GM19438 (cell line): ENCODE results near the gene ABCB9.

ENCODE experiments used
- ATAC-seq: cut with Tn5 transposase; IDR thresholded peaks from one replicate; pipeline ENCODE4 v1.9.1; 2021; ENCODE audit warnings: low read depth; ENCODE audit not compliant: unreplicated experiment

Gene ABCB9

DNA sequence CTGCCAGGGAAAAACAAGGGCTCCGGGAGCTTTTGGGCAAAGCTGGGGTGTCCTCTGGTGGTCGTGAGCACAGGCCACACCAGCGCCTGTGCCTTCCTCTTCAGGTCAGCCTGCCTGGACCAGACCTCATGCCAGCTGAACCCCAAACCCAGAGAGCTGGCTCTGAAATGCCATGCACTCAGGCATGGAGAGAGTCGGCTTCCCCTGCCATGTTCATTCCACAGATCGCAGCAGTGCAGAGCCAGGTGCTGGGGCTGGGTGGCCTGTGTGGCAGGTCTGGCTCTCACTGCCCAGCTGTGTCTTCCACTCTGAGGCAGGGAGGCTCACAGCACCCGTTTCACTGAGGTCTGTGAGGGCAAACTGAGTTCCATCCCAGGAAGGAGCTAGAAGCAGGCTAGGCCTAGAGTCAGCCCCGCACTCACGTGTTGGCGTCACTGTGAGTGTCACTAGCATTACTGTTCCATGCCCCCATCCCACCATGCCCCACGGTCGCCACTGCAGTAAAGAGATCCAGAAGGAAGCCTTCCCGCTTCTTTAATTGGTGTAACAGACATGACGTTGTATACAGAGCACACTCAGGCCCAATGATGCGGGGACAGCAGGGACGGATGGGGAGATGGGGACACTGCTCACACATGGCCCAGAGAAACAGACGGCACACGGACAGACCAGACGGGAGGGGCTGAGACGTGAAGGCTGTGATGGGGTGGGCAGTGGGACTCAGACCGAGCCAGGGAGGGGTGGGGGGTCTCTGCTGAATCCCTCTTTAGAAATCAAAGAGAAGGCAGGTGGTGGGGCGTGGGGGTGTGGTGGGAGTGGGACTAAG is 16.9 kb upstream of the ABCB9 start:
- no peak for ATAC-seq

DNA sequence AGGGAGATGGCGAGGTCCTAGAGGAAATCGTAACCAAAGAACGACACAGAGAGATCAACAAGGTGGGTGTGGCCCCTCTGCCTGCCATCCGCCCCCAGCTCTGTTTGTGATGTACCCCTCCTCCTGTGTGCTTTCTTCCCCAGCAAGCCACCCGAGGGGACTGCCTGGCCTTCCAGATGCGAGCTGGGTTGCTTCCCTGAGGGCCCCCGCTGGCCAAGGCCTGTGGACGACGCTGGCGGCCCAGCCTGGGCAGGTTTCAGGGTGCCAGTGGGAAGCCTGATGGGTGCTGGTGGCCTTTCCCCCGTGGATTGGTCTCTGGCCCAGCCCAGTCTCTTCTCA is 16.2 kb upstream of the ABCB9 start:
- no peak for ATAC-seq

GRCh38 chr12:122981587-122982476 is 15.6 kb upstream of the ABCB9 start:
- ATAC-seq, result no peak

DNA sequence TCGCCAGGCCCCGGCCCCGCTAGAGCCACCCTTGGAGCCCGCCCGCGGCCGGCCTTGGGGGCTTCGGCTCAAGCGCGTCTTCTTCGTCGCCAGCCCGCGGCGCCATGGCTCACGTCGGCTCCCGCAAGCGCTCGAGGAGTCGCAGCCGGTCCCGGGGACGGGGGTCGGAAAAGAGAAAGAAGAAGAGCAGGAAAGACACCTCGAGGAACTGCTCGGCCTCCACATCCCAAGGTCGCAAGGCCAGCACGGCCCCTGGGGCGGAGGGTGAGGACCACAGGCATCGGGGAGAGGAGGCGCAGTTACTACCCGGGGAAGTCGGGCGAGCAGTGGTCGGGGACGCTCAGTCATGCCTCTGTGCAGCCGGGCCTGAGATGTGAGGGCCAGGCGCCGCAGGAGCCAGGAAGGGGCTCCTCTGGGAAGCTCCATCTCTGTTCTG is 14.8 kb upstream of the ABCB9 start:
- peak; percentile 26 for ATAC-seq

- ATAC-seq, result peak; percentile 62
Measured at GRCh38 chr12:122980183-122981035, 14.1 kb upstream of the ABCB9 start, which contains the start of gene ARL6IP4. ARL6IP4 (plus strand) TSS chr12:122980681; CDS start chr12:122981140, 459 bp downstream.

- ATAC-seq, result no peak
Measured at GRCh38 chr12:122979908-122980182, 13.6 kb upstream of the ABCB9 start.

- ATAC-seq, result no peak
Measured at GRCh38 chr12:122979001-122979907, 13.0 kb upstream of the ABCB9 start.

DNA sequence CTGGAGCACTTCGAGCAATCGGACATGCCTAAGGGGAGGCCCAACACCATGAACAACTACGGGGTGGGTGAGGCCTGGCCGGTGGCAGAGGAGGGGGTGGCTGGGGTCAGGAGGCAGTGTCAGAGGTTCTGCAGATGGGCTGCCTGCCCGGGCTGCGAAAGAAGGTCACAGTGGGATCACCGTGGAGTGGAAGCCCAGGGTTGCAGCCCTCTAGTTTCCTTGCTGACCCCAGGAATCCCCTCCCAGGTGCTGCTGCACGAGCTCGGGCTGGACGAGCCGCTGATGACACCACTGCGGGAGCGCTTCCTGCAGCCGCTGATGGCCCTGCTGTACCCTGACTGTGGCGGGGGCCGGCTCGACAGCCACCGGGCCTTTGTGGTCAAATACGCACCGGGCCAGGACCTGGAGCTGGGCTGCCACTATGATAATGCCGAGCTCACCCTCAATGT is 12.3 kb upstream of the ABCB9 start:
- no peak for ATAC-seq

- ATAC-seq, result no peak
Measured at GRCh38 chr12:122977655-122978392, 11.6 kb upstream of the ABCB9 start.

- no peak for ATAC-seq
Measured at GRCh38 chr12:122977153-122977552, 10.9 kb upstream of the ABCB9 start.

- no peak for ATAC-seq
Measured at GRCh38 chr12:122976648-122976975, 10.3 kb upstream of the ABCB9 start.

- ATAC-seq, result no peak
Measured at GRCh38 chr12:122975790-122976647, 9.8 kb upstream of the ABCB9 start.

DNA sequence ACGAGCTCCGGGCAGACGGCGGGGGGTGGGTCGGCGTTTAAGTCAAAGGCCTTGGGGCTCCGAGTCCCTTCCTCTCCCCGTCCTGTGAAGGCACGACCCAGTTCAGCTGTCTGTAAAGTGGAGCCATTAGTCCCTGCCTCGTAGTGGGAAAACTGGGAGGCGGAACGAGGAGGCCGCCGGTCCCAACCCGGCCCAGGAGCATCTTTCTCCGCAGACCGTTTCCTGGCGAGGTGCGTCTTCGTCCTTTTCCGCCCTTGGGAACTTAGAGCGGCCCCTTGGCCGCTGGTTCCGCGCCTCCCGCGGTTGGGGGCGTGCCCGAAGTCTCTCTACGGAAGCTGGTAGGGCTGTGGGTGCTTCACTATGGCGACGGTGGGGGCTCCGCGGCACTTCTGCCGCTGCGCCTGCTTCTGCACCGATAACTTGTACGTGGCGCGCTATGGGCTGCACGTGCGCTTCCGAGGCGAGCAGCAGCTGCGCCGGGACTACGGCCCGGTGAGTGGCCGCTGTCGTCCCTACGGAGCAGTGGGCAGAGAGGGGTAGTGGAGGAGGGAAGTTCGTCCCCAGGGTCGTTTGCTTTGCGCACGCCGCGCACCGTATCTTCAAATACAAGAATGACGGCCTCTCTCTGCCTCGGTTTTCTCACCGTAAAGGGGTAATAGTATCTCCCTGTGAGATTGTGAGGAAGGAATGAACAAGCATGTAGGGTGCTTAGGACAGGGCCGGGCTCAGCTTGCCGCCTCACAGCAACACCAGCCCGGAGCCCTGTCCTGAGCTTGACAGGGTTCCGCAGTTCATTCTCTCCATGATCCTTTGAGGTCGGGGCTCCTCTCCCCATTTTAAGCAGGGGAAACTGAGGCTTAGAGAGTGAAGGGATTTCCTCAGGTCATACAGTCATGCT is 8.9 kb upstream of the ABCB9 start, which contains the start of gene OGFOD2:
Gene OGFOD2, plus strand, starts transcription at position 353 of the 898 bp plus-strand sequence. Its CDS starts 8 bp downstream, at position 361.
- peak; percentile 74 for ATAC-seq

GRCh38 chr12:122974274-122974891 is 8.1 kb upstream of the ABCB9 start:
- ATAC-seq, result peak; percentile 82

DNA sequence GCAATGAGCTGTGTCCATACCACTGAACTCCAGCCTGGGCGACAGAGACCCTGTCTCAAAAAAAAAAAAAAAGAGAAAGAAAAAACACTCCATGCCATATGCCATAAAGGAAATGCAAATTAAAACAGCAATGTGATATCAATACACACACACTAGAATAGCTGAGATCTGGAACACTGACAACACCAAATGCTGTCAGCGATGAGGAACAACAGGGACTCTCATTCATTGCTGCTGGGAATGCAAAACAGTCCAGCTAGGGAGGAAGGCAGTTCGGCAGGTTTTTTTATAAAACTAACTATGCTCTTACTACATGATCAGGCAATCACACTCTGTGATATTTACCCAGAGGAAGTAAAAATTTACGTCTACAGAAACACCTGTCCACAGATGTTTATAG is 3.4 kb upstream of the ABCB9 start:
- no peak for ATAC-seq

DNA sequence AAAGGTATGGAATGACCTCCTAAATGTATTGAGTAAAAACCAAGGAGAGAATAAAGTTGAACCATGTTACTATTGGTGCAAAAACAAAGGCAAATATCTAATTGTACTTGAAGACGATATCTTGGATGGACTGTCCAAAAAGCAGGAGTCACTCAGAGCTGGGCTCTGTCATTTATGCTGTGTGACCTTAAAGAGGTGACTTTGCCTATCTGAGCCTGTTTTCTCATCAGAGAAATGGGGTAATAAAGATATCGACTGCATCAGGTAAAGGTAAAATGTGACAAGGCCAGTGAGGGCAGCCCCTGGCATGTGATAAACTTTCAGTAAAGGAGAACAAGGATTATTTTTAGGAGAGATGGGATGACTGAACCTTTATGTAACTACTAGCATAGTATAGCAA is 1.8 kb upstream of the ABCB9 start:
- no peak for ATAC-seq
